Myocyte (in vitro differentiated cells): ENCODE results near the gene ARHGAP26. TPM values are rescaled to one million over a fixed set of nuclear protein-coding genes. Genes with fewer than 3 reads are reported as not detected.
A peak's percentile ranks its signal among the peaks of the same experiment; 100 is the strongest.

Source experiments
- DNase-seq: peaks from one replicate; pipeline ENCODE4 v3.0.0-alpha.2; 2012; ENCODE audit warnings: low read depth
- total RNA-seq: library from RNA; depleted of rRNA; stranded (reverse); fragments of >200 nt; gene quantifications from 2 replicates; pipeline ENCODE4 v1.2.3, GENCODE V29; 2014

Gene ARHGAP26
- total RNA-seq, 1 donor from 2014 or later = 2.8 TPM

- DNase-seq = no peak
Observed at GRCh38 chr5:143130613-143131305, 360.6 kb downstream of the ARHGAP26 start.

GRCh38 chr5:143131972-143132371, 361.8 kb downstream of the ARHGAP26 start:
- DNase-seq = peak; percentile 91

GRCh38 chr5:143132739-143133138, 362.6 kb downstream of the ARHGAP26 start:
- DNase-seq = no peak

GRCh38 chr5:143133721-143134120, 363.5 kb downstream of the ARHGAP26 start:
- DNase-seq = peak; percentile 66

- DNase-seq = peak; percentile 57
Observed at GRCh38 chr5:143134269-143134668, 364.1 kb downstream of the ARHGAP26 start.

GRCh38 chr5:143134900-143135299, 364.7 kb downstream of the ARHGAP26 start:
- DNase-seq = no peak

- peak; percentile 55 for DNase-seq
Observed at GRCh38 chr5:143135832-143136551, 365.8 kb downstream of the ARHGAP26 start.

- no peak for DNase-seq
Observed at GRCh38 chr5:143138839-143139238, 368.7 kb downstream of the ARHGAP26 start.

- no peak for DNase-seq
Observed at GRCh38 chr5:143139585-143139984, 369.4 kb downstream of the ARHGAP26 start.

- no peak for DNase-seq
Observed at GRCh38 chr5:143140492-143141203, 370.5 kb downstream of the ARHGAP26 start.

- DNase-seq = no peak
Observed at GRCh38 chr5:143141652-143142051, 371.5 kb downstream of the ARHGAP26 start.

- no peak for DNase-seq
Observed at GRCh38 chr5:143142596-143143435, 372.6 kb downstream of the ARHGAP26 start.

GRCh38 chr5:143143973-143144372, 373.8 kb downstream of the ARHGAP26 start:
- no peak for DNase-seq

GRCh38 chr5:143145243-143146160, 375.3 kb downstream of the ARHGAP26 start:
- DNase-seq = no peak

GRCh38 chr5:143146161-143146560, 376.0 kb downstream of the ARHGAP26 start:
- DNase-seq = no peak

GRCh38 chr5:143147383-143147782, 377.2 kb downstream of the ARHGAP26 start:
- peak; percentile 45 for DNase-seq

- DNase-seq = no peak
Observed at GRCh38 chr5:143147902-143148301, 377.7 kb downstream of the ARHGAP26 start.

- DNase-seq = no peak
Observed at GRCh38 chr5:143148771-143149170, 378.6 kb downstream of the ARHGAP26 start.

- DNase-seq = no peak
Observed at GRCh38 chr5:143149759-143150158, 379.6 kb downstream of the ARHGAP26 start.

- no peak for DNase-seq
Observed at GRCh38 chr5:143151056-143151700, 381.0 kb downstream of the ARHGAP26 start.
